ENCODE results near the gene MED31.

- TF ChIP-seq POLR2AphosphoS5 (IDR thresholded peaks at IDR 0.05; ENCODE audit: low read depth, low read length) (no peak), TAF1 (IDR thresholded peaks at IDR 0.05; ENCODE audit: low read depth, low read length) (no peak), POLR2A (IDR thresholded peaks at IDR 0.05; ENCODE audit: low read depth, low read length) (no peak), PAX5 (IDR thresholded peaks at IDR 0.05; ENCODE audit: insufficient read depth, low read length, severe bottlenecking) (no peak)
Measured at GRCh38 chr17:6686026-6686425, 34.6 kb upstream of the MED31 start.
